OCI-LY7 (cell line): Measurements from ENCODE around the gene LYRM4. TPM values are rescaled to one million over a fixed set of nuclear protein-coding genes. Genes with fewer than 3 reads are reported as not detected.

Source experiments
- BruUV-seq: library from RNA; stranded (reverse); fragments of 400-500 nt; replicated peaks from 2 replicates; lab custom pipeline; 2021; lab: Mats Ljungman, UMichigan
- CTCF ChIA-PET: fragments of 300-600 bp; sonication (Branson Sonifier 250); formaldehyde crosslinking; loops from one replicate; lab custom pipeline; 2022; ENCODE audit warnings: antibody characterized with exemption; ENCODE audit not compliant: unreplicated experiment; lab: Charles Lee
- POLR2A ChIA-PET: fragments of 300-600 bp; sonication (Branson Sonifier 250); formaldehyde crosslinking; loops from one replicate; lab custom pipeline; 2022; ENCODE audit warnings: antibody characterized with exemption; lab: Charles Lee
- DNase-seq: peaks from one replicate; pipeline ENCODE4 v3.0.0-alpha.2; 2015; ENCODE audit warnings: low spot score
- H2AFZ ChIP-seq: fragments of 200-600 bp; sonication (generic), shearing (Covaris generic); 2 replicates; pipeline ENCODE4 v1.6.1; 2014; ENCODE audit warnings: mild to moderate bottlenecking, antibody characterized with exemption, low read length, moderate library complexity
- H3K27ac ChIP-seq: fragments of 200-600 bp; sonication (generic); 2 replicates; pipeline ENCODE4 v1.5.1; 2014; ENCODE audit warnings: mixed run types, low read depth, mild to moderate bottlenecking, moderate library complexity, low read length, inconsistent platforms; ENCODE audit not compliant: poor library complexity, severe bottlenecking
- H3K36me3 ChIP-seq: fragments of 200-600 bp; sonication (generic); 2 replicates; pipeline ENCODE4 v1.6.1; 2014; ENCODE audit warnings: mild to moderate bottlenecking, antibody characterized with exemption, low read length, moderate library complexity, mixed read lengths; ENCODE audit not compliant: insufficient read depth
- H3K4me1 ChIP-seq: fragments of 200-600 bp; sonication (generic); 2 replicates; pipeline ENCODE4 v1.5.1; 2014; ENCODE audit warnings: mild to moderate bottlenecking, low read length; ENCODE audit not compliant: insufficient read depth, poor library complexity, severe bottlenecking
- H3K4me2 ChIP-seq: fragments of 200-600 bp; sonication (generic); 2 replicates; pipeline ENCODE4 v1.6.1; 2014; ENCODE audit warnings: mild to moderate bottlenecking, low read length
- H3K4me3 ChIP-seq: fragments of 200-600 bp; sonication (generic); 2 replicates; pipeline ENCODE4 v1.5.1; 2014; ENCODE audit warnings: mild to moderate bottlenecking, low read depth, low read length; ENCODE audit not compliant: poor library complexity, severe bottlenecking
- H3K79me2 ChIP-seq: fragments of 200-600 bp; sonication (generic); 2 replicates; pipeline ENCODE4 v1.6.1; 2016; ENCODE audit warnings: low read depth, mild to moderate bottlenecking, low read length, moderate library complexity, mixed read lengths; ENCODE audit not compliant: insufficient read depth
- H3K9me2 ChIP-seq: fragments of 200-600 bp; sonication (generic); 2 replicates; pipeline ENCODE4 v1.6.1; 2016; ENCODE audit warnings: mild to moderate bottlenecking, low read length, mixed read lengths; ENCODE audit not compliant: insufficient read depth
- H3K9me3 ChIP-seq: fragments of 200-600 bp; sonication (generic); 2 replicates; pipeline ENCODE4 v1.6.1; 2014; ENCODE audit warnings: mild to moderate bottlenecking, mixed run types, low read length, mixed read lengths
- H4K20me1 ChIP-seq: fragments of 200-600 bp; sonication (generic); 2 replicates; pipeline ENCODE4 v1.6.1; 2014; ENCODE audit warnings: mild to moderate bottlenecking, antibody characterized with exemption, low read length, moderate library complexity, mixed read lengths; ENCODE audit not compliant: insufficient read depth
- CTCF ChIP-seq: fragments of 200-600 bp; sonication (generic); conservative IDR thresholded peaks from 2 replicates; pipeline ENCODE4 v1.5.1; 2014; ENCODE audit warnings: mild to moderate bottlenecking, antibody characterized with exemption, low read length, moderate library complexity, mixed read lengths
- EZH2phosphoT487 ChIP-seq: fragments of 200-600 bp; sonication (generic); IDR thresholded peaks from 2 replicates; pipeline ENCODE4 v1.6.1; 2018; ENCODE audit warnings: low read depth, borderline replicate concordance, mild to moderate bottlenecking, mixed run types, antibody characterized with exemption, low read length, moderate library complexity, mixed read lengths
- intact Hi-C: fragments of 100-400 bp; cut with micrococcal nuclease; formaldehyde crosslinking; loops from one replicate; pipeline ENCODE4 v1.10.0; 2022; ENCODE audit not compliant: unreplicated experiment
- total RNA-seq, 2 experiments: library from RNA; depleted of rRNA in 1 of 2; stranded (reverse); fragments of >200 nt in 1 of 2; shearing (Covaris generic) in 1 of 2; gene quantifications; 2 replicates each; pipeline ENCODE4 v1.2.3, GENCODE V29; 2014 to 2022

Gene LYRM4
- total RNA-seq, 2 experiments from 2014 or later, result 19.6 to 34.3 TPM

GRCh38 chr6:5098501-5099270, 162.1 kb downstream of the LYRM4 start:
- no peaks in the 10 kb centered on the region for H4K20me1 ChIP-seq
- no peak overlapping the region for H3K4me3 ChIP-seq
- TF ChIP-seq EZH2phosphoT487 (no peak), CTCF (no peak)
- H3K4me2 ChIP-seq, result no peak overlapping the region
- no peak overlapping the region for H2AFZ ChIP-seq
- H3K36me3 ChIP-seq, result no peaks in the 10 kb centered on the region
- no peaks in the 10 kb centered on the region for H3K4me1 ChIP-seq
- H3K9me2 ChIP-seq, result no peaks in the 10 kb centered on the region
- no TSS peak for BruUV-seq
- intact Hi-C loops, result no loop called here
- CTCF ChIA-PET, result interaction anchor here (0.6 kb wide), 1 partner anchor 1642 kb away, joined by 3 read pairs; no protein-coding TSS in a partner anchor
- no peak overlapping the region for H3K27ac ChIP-seq
- H3K79me2 ChIP-seq, result no peaks in the 10 kb centered on the region
- DNase-seq, result no peak
- no peaks in the 10 kb centered on the region for H3K9me3 ChIP-seq
- POLR2A ChIA-PET, result interaction anchor here (1.0 kb wide), 1 partner anchor 58 kb away, joined by 3 read pairs; no protein-coding TSS in a partner anchor

DNA sequence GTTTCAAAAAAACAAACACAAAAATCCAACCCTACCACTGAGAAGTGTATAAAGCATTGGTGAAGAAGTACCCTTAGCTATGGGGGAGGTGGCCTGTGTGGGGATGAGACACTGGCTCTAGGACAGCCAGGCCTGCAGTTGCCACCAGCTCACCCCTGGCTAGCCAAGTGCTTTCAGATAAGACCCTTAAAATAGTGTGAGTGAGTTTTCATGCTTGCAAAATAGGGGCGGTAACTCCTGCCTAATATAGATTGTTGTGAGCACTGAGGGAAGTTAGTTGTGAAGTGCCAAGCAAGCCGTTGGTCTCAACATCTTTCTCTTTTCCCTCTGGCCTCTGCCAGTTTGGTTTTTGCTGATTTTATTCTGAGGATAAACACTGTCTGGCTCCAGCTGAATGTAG, 164.3 kb downstream of the LYRM4 start:
- BruUV-seq, result no TSS peak
- Histone ChIP-seq H3K27ac (no peak overlapping the region), H3K79me2 (no peaks in the 10 kb centered on the region), H3K4me1 (no peaks in the 10 kb centered on the region), H2AFZ (no peak overlapping the region), H3K4me3 (no peak overlapping the region), H3K4me2 (no peak overlapping the region), H4K20me1 (no peaks in the 10 kb centered on the region), H3K36me3 (no peaks in the 10 kb centered on the region), H3K9me2 (no peaks in the 10 kb centered on the region), H3K9me3 (no peaks in the 10 kb centered on the region)
- ChIA-PET CTCF (no interaction called here), POLR2A (no interaction called here)
- intact Hi-C loops, result no loop called here
- no peak for DNase-seq
- no peak for TF ChIP-seq EZH2phosphoT487
- no peak for TF ChIP-seq CTCF

DNA sequence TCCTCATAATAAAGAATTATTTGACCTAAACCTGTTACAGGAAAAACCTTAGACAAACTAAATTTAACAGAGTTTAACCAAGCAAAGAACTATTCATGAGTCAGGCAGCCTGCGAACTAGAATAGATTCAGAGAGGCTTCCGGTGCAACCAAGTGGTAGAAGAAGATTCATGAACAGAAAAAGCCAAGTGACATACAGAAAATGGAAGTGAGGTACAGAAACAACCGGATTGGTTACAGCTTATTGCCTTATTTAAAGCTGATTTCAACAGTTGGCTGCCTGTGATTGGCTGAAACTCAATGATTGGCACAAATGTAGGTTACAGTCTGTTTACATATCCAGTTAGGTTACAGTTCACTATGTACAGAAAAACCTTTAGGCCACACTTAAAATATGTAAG, 165.5 kb downstream of the LYRM4 start:
- Histone ChIP-seq H4K20me1 (no peaks in the 10 kb centered on the region), H3K9me3 (no peaks in the 10 kb centered on the region), H3K36me3 (no peaks in the 10 kb centered on the region), H3K4me3 (no peak overlapping the region), H3K27ac (no peak overlapping the region), H3K4me1 (no peaks in the 10 kb centered on the region), H2AFZ (no peak overlapping the region), H3K9me2 (no peaks in the 10 kb centered on the region), H3K79me2 (no peaks in the 10 kb centered on the region), H3K4me2 (no peak overlapping the region)
- POLR2A ChIA-PET, result no interaction called here
- BruUV-seq, result no TSS peak
- TF ChIP-seq CTCF, result no peak
- CTCF ChIA-PET, result interaction anchor here (0.6 kb wide), 1 partner anchor 17 kb away, joined by 3 read pairs; no protein-coding TSS in a partner anchor
- intact Hi-C loops, result no loop called here
- no peak for DNase-seq
